Urinary bladder (tissue), 4 donors: ENCODE measurements around the gene CRTAC1. TPM values are rescaled to one million over a fixed set of nuclear protein-coding genes. Genes with fewer than 3 reads are reported as not detected.
A peak's percentile ranks its signal among the peaks of the same experiment; 100 is the strongest.

Experiments
- DNase-seq: peaks from one replicate; pipeline ENCODE4 v3.0.0-alpha.2; 2015; ENCODE audit errors: extremely low spot score
- H3K27ac ChIP-seq: one replicate; pipeline ENCODE4 v1.5.1; 2013; ENCODE audit warnings: low read depth, mild to moderate bottlenecking, moderate library complexity
- H3K36me3 ChIP-seq: one replicate; pipeline ENCODE4 v1.6.1; 2013; ENCODE audit warnings: mild to moderate bottlenecking, moderate library complexity; ENCODE audit not compliant: insufficient read depth
- H3K4me1 ChIP-seq: one replicate; pipeline ENCODE4 v1.6.1; 2013; ENCODE audit warnings: mild to moderate bottlenecking, moderate library complexity; ENCODE audit not compliant: insufficient read depth
- H3K4me3 ChIP-seq: one replicate; pipeline ENCODE4 v1.5.1; 2013; ENCODE audit warnings: low read depth, low read length
- WGBS: extraction: QIAGEN DNeasy Blood & Tissue Kit; methylation state at CpG from one replicate; pipeline ENCODE4 v1.1.7; 2013; 5-methylcytosine and 5-hydroxymethylcytosine counted together
- polyA plus RNA-seq: library from polyadenylated mRNA; stranded (reverse); fragments of 200-250 nt; gene quantifications from one replicate; pipeline ENCODE4 v1.2.3, GENCODE V29; 2013
- total RNA-seq: library from RNA; depleted of rRNA; stranded (reverse); fragments of >200 nt; gene quantifications from one replicate; pipeline ENCODE4 v1.2.3, GENCODE V29; 2014
- donor health status: healthy with polysubstance abuse.
- donor health status: healthy.

The CRTAC1 gene
- total and polyA plus RNA-seq, 2 donors = 3.7 to 7.5 TPM

DNA sequence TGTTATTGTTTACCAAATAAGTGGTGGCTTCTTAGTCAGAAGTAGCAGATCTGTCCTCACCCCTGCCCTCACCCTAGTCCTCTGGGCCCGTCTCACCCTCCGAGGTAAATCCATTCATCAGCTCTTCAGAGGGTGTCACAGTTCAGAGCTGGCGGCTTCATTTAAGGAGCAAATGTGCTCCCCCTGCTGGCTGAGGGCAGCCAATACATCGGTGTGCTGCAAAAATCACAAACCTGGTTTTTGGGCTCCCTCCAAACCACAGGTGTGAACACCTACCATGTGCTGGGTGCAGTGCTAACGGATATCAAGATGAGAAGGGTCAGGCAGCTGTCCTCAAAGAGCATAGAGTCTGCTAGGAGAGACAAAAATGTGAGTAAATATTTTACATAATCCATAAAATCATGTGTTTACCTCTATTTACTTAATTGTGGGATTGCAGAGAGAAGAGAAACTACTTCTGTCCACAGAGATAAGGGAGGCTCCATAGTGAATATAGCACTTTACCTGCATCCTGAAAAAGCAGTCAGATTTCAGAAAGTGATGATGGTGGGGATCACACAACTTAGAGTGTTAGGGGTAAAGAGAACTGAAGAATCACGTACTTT is 15.5 kb upstream of the CRTAC1 start:
- WGBS = 15% methylated on average over 6 of the region's 6 CpGs
- DNase-seq = no peak
- no peak overlapping the region for H3K4me3 ChIP-seq
- H3K27ac ChIP-seq = no peak overlapping the region
- no peaks in the 10 kb centered on the region for H3K4me1 ChIP-seq
- H3K36me3 ChIP-seq = no peaks in the 10 kb centered on the region

- Histone ChIP-seq H3K4me1 (no peaks in the 10 kb centered on the region), H3K36me3 (no peaks in the 10 kb centered on the region), H3K27ac (no peak overlapping the region), H3K4me3 (no peak overlapping the region)
- DNase-seq = no peak
- WGBS = 22% methylated on average over 7 of the region's 7 CpGs
Measured at GRCh38 chr10:98041352-98042043, 11.1 kb upstream of the CRTAC1 start.

DNA sequence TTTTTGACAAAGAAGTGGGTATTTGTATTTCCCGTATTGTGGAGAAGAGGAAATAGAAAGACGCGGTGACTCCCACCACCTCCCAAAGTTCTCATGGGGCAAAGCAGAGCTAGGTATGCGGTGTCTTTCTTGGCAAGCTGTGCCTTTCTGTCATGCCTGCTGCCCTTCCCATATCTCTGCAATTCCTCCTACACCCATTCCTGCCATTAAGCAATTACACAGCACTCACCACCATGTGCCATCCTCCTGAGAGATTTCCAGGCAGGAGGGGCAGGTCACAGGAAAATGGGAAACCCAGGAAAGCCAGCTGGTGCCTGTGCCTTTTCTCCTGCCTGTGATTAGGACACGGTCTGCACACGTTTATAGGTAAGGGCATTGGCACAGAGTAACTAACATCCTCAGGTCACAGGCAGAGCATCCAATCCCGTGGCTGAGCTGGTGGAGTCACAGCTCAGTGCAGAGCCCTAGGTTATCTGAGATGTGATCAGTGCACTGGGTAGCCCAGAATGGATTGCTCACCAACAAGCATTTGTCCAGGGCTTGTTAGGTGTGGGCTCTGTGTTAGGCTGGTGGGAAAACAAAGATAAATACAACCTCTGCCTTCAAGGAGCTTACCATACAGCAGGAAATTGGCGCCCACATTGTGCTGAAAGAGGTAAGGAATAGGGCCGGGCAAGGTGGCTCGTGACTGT is 9.4 kb upstream of the CRTAC1 start:
- H3K4me3 ChIP-seq = no peak overlapping the region
- DNase-seq = no peak
- 56% methylated on average over 10 of the region's 10 CpGs for WGBS
- no peak overlapping the region for H3K27ac ChIP-seq
- H3K36me3 ChIP-seq = no peaks in the 10 kb centered on the region
- no peaks in the 10 kb centered on the region for H3K4me1 ChIP-seq

DNA sequence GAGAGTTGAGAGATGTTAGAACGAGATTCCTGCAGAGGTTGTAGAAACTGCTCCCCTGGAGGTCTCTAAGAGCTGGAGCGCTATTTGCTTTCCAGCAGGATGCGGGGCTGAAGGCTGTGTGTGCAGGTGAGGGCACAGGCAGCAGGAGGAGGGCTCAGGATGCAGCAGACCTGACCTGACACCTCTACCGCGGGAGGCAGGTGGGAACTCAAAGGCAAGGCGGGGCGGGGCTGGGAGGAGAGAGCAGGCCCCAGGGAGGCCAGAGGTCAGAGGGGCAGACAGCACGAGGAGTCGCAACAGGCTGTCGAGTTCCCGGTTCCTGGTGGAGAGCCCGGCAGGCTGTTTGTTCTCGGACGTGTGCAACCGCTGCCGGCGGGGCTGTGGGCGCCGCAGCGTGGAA is 7.9 kb upstream of the CRTAC1 start:
- Histone ChIP-seq H3K4me1 (no peaks in the 10 kb centered on the region), H3K4me3 (no peak overlapping the region), H3K36me3 (no peaks in the 10 kb centered on the region), H3K27ac (no peak overlapping the region)
- DNase-seq = no peak
- 9% methylated on average over 20 of the region's 20 CpGs for WGBS

- WGBS = 44% methylated on average over 1 of the region's 1 CpG
- Histone ChIP-seq H3K4me1 (no peaks in the 10 kb centered on the region), H3K27ac (no peak overlapping the region), H3K4me3 (no peak overlapping the region), H3K36me3 (no peaks in the 10 kb centered on the region)
- no peak for DNase-seq
Measured at GRCh38 chr10:98035599-98035998, 5.2 kb upstream of the CRTAC1 start.

DNA sequence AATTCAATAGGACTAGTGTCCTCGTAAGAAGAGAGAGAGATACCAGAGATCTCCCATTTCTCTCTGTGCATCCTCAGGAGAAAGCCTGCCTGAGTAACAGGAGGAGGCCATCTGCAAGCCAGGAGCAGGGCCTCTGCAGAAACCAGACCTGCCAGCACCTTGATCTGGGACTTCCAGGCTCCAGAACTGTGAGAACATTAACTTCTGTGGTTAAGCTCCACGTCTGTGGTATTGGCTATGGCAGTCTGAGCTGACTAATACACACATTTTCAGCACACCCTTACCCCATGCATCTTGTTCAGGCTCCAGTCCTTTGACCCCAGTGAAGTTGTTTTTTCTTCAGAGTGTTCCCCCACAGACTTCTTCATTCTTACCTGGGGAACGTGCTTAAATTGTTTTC is 3.1 kb upstream of the CRTAC1 start:
- H3K27ac ChIP-seq = no peak overlapping the region
- no peak for DNase-seq
- no peak overlapping the region for H3K4me3 ChIP-seq
- WGBS = 44% methylated on average over 3 of the region's 3 CpGs
- H3K36me3 ChIP-seq = no peaks in the 10 kb centered on the region
- peaks cover 2% of the 10 kb centered on the region for H3K4me1 ChIP-seq

GRCh38 chr10:98031440-98031839 is 1.0 kb upstream of the CRTAC1 start:
- Histone ChIP-seq H3K4me1 (peaks cover 2% of the 10 kb centered on the region), H3K4me3 (no peak overlapping the region), H3K36me3 (no peaks in the 10 kb centered on the region), H3K27ac (no peak overlapping the region)
- DNase-seq = no peak
- 28% methylated on average over 12 of the region's 12 CpGs for whole genome bisulfite sequencing

DNA sequence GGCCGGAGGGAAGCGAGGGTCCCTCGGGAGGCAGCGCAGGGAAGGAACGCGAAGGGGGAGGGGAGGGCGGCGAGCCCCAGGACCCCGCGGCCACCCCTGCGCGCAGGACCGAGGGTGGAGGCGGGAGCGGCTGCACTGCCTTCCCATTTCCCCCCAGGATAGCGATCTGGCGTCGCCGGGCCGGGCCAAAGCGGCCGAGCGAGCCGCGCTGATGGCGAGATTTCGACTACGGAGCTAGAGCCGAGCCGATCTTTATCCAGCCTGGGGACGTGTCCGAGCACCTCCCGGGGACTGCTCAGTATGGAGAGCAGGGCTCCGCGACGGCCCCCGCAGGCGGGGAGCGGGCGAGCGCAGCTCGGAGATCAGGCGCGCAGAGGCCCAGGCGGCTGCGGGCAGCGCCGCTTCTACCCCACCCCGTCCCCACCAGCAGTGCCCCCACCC is 590 bp upstream of the CRTAC1 start:
- Histone ChIP-seq H3K27ac (peak overlapping the region; percentile 15), H3K4me1 (peaks cover 2% of the 10 kb centered on the region), H3K36me3 (no peaks in the 10 kb centered on the region), H3K4me3 (peak overlapping the region; percentile 51)
- no peak for DNase-seq
- WGBS = 3% methylated on average over 49 of the region's 49 CpGs

GRCh38 chr10:98029149-98030092 is 1.0 kb downstream of the CRTAC1 start:
- Histone ChIP-seq H3K4me3 (peak overlapping the region; percentile 51), H3K36me3 (no peaks in the 10 kb centered on the region), H3K27ac (no peak overlapping the region), H3K4me1 (peaks cover 2% of the 10 kb centered on the region)
- no peak for DNase-seq
- WGBS = 4% methylated on average over 44 of the region's 44 CpGs

GRCh38 chr10:98028168-98028770 is 2.2 kb downstream of the CRTAC1 start:
- DNase-seq = no peak
- Histone ChIP-seq H3K4me1 (peaks cover 2% of the 10 kb centered on the region), H3K27ac (no peak overlapping the region), H3K36me3 (no peaks in the 10 kb centered on the region), H3K4me3 (no peak overlapping the region)
- WGBS = 21% methylated on average over 11 of the region's 11 CpGs

DNA sequence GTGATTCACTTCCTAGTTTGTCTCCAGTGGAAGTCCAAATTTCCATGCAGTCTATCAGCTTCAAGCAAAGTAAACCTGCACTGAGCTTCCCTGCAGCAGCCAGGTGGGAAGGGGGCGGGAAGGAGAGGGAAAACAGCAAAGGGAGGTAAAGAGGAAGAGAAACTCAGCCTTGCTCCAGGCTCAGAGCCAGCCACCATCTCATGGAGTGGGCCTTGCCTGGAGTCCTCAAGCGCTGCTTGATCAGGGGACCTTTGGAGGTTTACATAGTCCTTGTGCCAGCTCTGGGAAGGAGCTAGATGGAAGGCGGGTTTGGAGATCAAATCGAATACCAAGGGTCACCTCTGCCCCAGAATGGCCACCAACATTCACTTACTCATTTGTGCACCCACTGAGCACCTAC is 7.4 kb downstream of the CRTAC1 start:
- 86% methylated on average over 4 of the region's 4 CpGs for WGBS
- H3K4me1 ChIP-seq = no peaks in the 10 kb centered on the region
- H3K36me3 ChIP-seq = no peaks in the 10 kb centered on the region
- H3K27ac ChIP-seq = no peak overlapping the region
- no peak overlapping the region for H3K4me3 ChIP-seq
- DNase-seq = no peak

GRCh38 chr10:98020784-98021183 is 9.6 kb downstream of the CRTAC1 start:
- H3K4me3 ChIP-seq = no peak overlapping the region
- no peaks in the 10 kb centered on the region for H3K36me3 ChIP-seq
- WGBS = 89% methylated on average over 1 of the region's 1 CpG
- DNase-seq = no peak
- H3K4me1 ChIP-seq = no peaks in the 10 kb centered on the region
- H3K27ac ChIP-seq = no peak overlapping the region

GRCh38 chr10:98020254-98020653 is 10.2 kb downstream of the CRTAC1 start:
- Histone ChIP-seq H3K4me1 (no peaks in the 10 kb centered on the region), H3K4me3 (no peak overlapping the region), H3K36me3 (no peaks in the 10 kb centered on the region), H3K27ac (no peak overlapping the region)
- 88% methylated on average over 3 of the region's 3 CpGs for WGBS
- DNase-seq = no peak
